Mesodermal cell (in vitro differentiated cells): ENCODE results near the gene SPOPL.

Experiments used
- H3K27ac ChIP-seq: 2 replicates; pipeline ENCODE4 v1.7.0; 2013; ENCODE audit warnings: mild to moderate bottlenecking, low read depth, low read length, moderate library complexity; ENCODE audit not compliant: severe bottlenecking
- H3K36me3 ChIP-seq: 2 replicates; pipeline ENCODE4 v1.7.1; 2013; ENCODE audit warnings: mild to moderate bottlenecking, low read length, moderate library complexity; ENCODE audit not compliant: control insufficient read depth, insufficient read depth
- H3K4me1 ChIP-seq: one replicate; pipeline ENCODE4 v1.7.1; 2013; ENCODE audit warnings: mild to moderate bottlenecking, low read length; ENCODE audit not compliant: insufficient read depth, control insufficient read depth, poor library complexity, severe bottlenecking
- H3K4me3 ChIP-seq: 2 replicates; pipeline ENCODE4 v1.7.0; 2013; ENCODE audit warnings: low read length, control low read depth, mild to moderate bottlenecking; ENCODE audit not compliant: insufficient read depth, poor library complexity, severe bottlenecking; ENCODE audit errors: extremely low read depth
- H3K9me3 ChIP-seq: 2 replicates; pipeline ENCODE4 v1.7.1; 2013; ENCODE audit warnings: mild to moderate bottlenecking, low read length, moderate library complexity; ENCODE audit not compliant: control insufficient read depth
- WGBS, 2 experiments: methylation state at CpG; one replicate each; pipeline ENCODE4 v1.1.5; 2013; ENCODE audit warnings: missing lambda C conversion rate in 2 of 2; ENCODE audit not compliant: insufficient coverage in 2 of 2; 5-methylcytosine and 5-hydroxymethylcytosine counted together

Gene SPOPL

GRCh38 chr2:138494265-138494966, 7.2 kb upstream of the SPOPL start:
- Histone ChIP-seq H3K27ac (no peak overlapping the region), H3K4me1 (peaks cover 6% of the 10 kb centered on the region), H3K36me3 (no peaks in the 10 kb centered on the region), H3K4me3 (no peak overlapping the region), H3K9me3 (no peaks in the 10 kb centered on the region)
- WGBS, 2 experiments: 83 to 86% methylated on average over 1 of the region's 2 CpGs

GRCh38 chr2:138495384-138495783, 6.2 kb upstream of the SPOPL start:
- H3K36me3 ChIP-seq: no peaks in the 10 kb centered on the region
- H3K9me3 ChIP-seq: no peaks in the 10 kb centered on the region
- WGBS, 2 experiments: 90 to 100% methylated on average over 1 to 2 of the region's 2 CpGs
- H3K4me1 ChIP-seq: peaks cover 6% of the 10 kb centered on the region
- no peak overlapping the region for H3K27ac ChIP-seq
- no peak overlapping the region for H3K4me3 ChIP-seq

DNA sequence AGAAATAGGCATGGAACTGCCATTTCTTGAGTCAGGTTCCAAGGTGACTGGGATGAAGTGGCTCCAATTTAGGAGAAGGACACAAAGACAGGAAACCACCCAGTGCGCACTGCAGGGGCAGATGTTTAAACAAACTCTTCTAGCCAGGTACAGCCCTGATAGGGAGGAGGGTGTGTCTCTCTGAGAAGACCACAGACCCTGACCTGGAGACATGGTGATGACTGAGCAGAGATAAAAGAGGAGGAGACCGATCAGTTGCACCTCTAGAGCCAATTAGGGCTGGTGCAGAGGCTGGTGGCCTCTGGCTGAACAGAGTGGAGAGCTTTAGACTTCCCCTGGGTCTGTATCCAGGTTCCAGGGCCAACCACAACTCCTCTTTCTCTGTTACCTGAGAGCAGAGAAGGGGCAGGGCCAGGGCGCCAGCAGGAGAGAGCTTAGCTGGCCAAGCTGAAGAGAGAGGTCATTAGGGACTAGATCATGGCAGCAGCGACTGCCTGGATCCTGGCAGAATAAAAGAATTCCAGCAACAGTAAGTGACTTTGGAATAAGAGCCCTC, 5.4 kb upstream of the SPOPL start:
- WGBS, 2 experiments: 93 to 96% methylated on average over 3 of the region's 4 CpGs

GRCh38 chr2:138497294-138497693, 4.3 kb upstream of the SPOPL start:
- 100% methylated on average over 4 of the region's 4 CpGs for WGBS, 2 experiments
- Histone ChIP-seq H3K4me1 (peaks cover 6% of the 10 kb centered on the region), H3K27ac (no peak overlapping the region), H3K36me3 (no peaks in the 10 kb centered on the region), H3K9me3 (no peaks in the 10 kb centered on the region), H3K4me3 (no peak overlapping the region)

More for the DNA sequence above, 5.4 kb upstream of the SPOPL start:
- no peaks in the 10 kb centered on the region for H3K9me3 ChIP-seq
- no peak overlapping the region for H3K27ac ChIP-seq
- H3K4me1 ChIP-seq: peaks cover 6% of the 10 kb centered on the region
- H3K36me3 ChIP-seq: no peaks in the 10 kb centered on the region
- H3K4me3 ChIP-seq: no peak overlapping the region

DNA sequence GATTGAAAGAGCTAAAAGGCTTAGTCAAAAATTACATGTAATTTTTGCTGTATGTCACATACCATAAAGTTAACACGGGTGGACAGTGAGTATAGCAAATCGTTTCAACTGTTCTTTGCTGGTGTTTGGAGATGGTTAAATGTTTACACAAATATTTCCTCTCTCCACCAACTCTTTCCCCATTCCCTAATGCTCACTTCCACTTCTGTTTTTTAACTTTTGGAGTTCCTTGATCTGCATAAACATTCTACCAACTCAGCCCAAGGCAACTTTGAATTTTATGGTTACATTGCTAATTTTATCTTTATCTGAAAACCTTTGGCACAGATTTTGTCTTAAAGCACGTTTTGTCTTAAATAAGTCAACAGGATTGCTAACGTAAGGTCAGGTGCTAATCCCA, 1.9 kb upstream of the SPOPL start:
- no peak overlapping the region for H3K4me3 ChIP-seq
- H3K9me3 ChIP-seq: no peaks in the 10 kb centered on the region
- H3K27ac ChIP-seq: no peak overlapping the region
- H3K4me1 ChIP-seq: peaks cover 8% of the 10 kb centered on the region
- no peaks in the 10 kb centered on the region for H3K36me3 ChIP-seq
- WGBS, 2 experiments: 83% methylated on average over 2 of the region's 4 CpGs; no CpG with 5 or more reads in 1 of the 2 experiments

GRCh38 chr2:138500592-138501424, 762 bp upstream of the SPOPL start:
- WGBS, 2 experiments: 60 to 68% methylated on average over 18 to 20 of the region's 20 CpGs
- Histone ChIP-seq H3K27ac (peak overlapping the region; percentile 88), H3K4me3 (peak overlapping the region; percentile 96), H3K36me3 (no peaks in the 10 kb centered on the region), H3K4me1 (peaks cover 8% of the 10 kb centered on the region), H3K9me3 (no peaks in the 10 kb centered on the region)

DNA sequence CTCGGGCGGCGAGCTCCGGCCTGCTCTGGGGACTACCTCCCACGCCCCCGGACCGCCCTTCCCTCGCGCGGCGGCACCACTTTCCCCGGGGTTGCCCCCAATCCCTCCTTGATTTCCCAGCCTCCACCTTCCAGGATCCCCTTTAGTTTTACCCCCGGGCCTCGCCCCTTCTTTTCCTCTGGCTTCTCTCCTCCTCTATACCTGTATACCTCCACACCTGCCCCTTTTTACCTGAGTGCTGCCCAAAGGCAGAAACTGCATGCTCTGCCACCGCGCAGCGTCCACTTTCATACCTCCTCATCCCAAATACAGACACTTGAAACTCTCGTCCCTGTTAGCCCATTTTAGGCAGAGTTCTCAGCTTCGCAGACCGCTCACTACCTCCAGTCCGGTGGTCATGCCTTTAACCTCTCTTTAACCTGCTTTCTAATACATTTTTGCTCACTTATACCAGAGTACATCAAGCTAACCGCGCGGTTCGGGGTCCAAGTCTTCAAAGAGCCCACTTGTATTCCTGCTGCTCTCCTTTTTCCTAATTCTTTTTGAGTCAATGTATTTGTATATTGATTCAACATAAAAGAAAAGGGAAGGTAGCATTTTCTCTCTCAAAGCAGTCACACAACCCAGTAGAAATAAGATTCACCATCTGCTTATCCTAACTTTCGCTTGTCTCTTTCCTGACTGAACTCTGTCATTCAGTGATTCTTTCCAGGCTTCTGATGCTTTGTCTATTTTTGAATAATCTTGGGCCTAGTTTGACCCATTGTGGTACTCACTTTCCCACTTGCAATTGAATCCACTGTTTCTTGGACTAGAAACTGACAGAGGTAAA, 901 bp downstream of the SPOPL start:
- H3K27ac ChIP-seq: peak overlapping the region; percentile 79
- H3K9me3 ChIP-seq: no peaks in the 10 kb centered on the region
- WGBS, 2 experiments: 2% methylated on average over 21 to 22 of the region's 26 CpGs
- peak overlapping the region; percentile 96 for H3K4me3 ChIP-seq
- H3K36me3 ChIP-seq: no peaks in the 10 kb centered on the region
- peaks cover 11% of the 10 kb centered on the region for H3K4me1 ChIP-seq

DNA sequence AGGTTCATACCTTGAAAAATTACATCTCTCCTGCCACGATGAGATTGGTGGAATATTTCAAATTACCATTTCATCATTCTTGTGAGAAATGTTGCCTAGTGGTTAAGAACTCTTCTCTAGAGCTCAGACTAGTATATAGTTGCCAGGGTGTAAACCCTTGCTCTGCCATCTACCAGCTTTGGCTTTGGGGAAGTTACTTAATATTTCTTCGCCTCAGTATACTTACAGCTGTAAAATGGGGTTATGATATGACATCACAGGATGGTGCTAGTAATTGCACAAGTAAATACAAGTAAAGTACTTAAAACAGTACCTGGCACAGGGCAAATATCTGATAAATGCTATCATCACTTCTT, 1.5 kb downstream of the SPOPL start:
- no peaks in the 10 kb centered on the region for H3K9me3 ChIP-seq
- H3K4me1 ChIP-seq: peaks cover 11% of the 10 kb centered on the region
- H3K4me3 ChIP-seq: peak overlapping the region; percentile 96
- H3K27ac ChIP-seq: no peak overlapping the region
- no peaks in the 10 kb centered on the region for H3K36me3 ChIP-seq
- WGBS, 2 experiments: 100% methylated on average over 1 of the region's 2 CpGs; no CpG with 5 or more reads in 1 of the 2 experiments

DNA sequence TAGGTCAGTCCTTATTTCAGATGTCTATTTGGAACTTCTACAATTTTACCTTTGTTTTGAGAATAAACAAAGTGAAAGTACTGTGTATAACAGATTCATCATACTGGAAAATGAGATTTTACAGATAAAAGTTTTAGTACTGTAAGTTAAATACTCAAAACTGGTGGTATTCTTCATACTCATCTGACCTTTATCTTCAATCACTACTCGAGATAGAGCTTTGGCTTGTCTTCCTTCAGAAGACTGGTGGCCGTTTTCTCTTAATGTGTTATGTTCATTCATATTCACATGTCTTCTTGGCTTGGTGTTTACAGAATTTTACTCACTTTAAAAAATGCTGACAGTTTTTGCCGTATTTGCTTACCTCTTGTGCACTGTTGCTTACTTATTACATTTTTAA, 2.1 kb downstream of the SPOPL start:
- no peaks in the 10 kb centered on the region for H3K9me3 ChIP-seq
- WGBS, 2 experiments: 83% methylated on average over 1 of the region's 3 CpGs; no CpG with 5 or more reads in 1 of the 2 experiments
- H3K4me3 ChIP-seq: peak overlapping the region; percentile 96
- H3K27ac ChIP-seq: no peak overlapping the region
- H3K4me1 ChIP-seq: peaks cover 11% of the 10 kb centered on the region
- H3K36me3 ChIP-seq: no peaks in the 10 kb centered on the region

GRCh38 chr2:138504092-138504491, 2.5 kb downstream of the SPOPL start:
- peaks cover 11% of the 10 kb centered on the region for H3K4me1 ChIP-seq
- H3K9me3 ChIP-seq: no peaks in the 10 kb centered on the region
- H3K36me3 ChIP-seq: no peaks in the 10 kb centered on the region
- H3K27ac ChIP-seq: no peak overlapping the region
- peak overlapping the region; percentile 96 for H3K4me3 ChIP-seq
